ENCODE results near the gene IQSEC1.

IQSEC1 gene

DNA sequence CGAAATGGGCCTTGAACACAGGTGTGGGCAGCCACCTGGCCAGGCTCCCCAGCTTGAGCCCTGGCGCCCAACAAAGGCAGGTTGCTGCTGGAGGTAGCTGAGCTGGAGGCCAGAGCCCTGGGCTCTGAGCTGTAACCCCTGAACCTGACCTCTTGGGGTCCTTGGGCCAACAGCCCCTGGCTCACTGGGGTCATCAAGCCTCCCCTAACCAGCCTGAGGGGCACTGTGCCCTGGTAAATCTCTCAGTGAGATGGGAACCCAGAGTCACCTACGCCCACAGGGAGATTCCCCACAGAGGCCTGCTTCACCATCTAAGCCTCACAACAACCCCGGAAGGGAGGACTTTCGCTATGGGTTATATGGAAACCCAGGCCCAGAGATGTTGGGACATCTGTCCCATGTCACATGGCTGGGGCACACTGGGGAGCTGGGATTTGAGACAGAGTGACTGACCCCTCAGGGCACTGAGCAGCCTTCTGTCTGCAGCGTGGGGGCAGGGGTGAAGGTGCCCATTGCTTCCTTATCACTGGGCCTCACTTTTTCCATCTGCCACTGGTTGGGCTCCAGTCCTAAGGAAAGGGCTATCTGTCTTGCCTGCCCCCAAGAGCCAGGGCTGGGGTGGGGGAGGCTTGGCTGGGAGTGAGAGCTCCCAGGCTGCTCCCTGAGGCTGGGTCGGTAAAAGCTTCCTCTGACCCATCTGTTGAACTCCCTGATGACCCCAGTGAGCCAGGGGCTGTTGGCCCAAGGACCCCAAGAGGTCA lies 59.1 kb downstream of the IQSEC1 start:
- no peak for DNase-seq

DNA sequence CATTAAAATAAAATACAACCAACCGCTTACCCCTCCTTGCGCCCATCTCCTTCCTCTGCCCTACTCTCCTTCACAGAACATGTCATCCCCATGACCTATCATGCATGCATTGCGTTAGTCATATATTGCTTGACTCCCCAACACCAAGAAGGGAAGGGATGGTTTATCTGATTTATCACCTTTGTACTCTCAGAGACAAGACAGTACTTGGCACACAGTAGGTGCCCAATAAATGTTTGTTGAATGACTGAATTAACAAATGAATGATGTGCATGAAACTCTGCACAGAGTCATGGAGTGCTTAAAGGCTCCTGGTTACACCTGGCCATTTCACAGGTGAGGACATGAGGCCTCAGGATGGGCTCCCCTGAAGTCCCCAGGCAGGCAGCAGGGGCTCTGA lies 59.7 kb downstream of the IQSEC1 start:
- DNase-seq = no peak

DNA sequence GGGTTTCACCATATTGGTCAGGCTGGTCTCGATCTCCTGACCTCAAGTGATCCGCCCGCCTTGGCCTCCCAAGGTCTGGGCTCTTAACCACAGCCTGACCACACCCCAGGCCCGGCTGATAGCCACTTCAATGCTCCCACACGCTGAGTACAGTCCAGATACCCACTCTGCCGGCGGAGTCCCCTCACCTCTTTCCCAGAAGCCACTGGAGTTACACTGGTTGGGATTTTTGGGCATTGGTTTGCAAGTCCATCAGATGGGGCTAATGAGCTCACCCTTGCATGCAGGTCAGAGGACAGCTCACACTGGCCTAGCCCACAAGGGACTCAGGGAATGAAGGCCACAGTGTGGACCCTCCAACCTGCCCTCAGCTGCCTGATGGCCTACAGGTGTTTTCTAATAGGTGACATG lies 60.1 kb downstream of the IQSEC1 start:
- DNase-seq = no peak

DNA sequence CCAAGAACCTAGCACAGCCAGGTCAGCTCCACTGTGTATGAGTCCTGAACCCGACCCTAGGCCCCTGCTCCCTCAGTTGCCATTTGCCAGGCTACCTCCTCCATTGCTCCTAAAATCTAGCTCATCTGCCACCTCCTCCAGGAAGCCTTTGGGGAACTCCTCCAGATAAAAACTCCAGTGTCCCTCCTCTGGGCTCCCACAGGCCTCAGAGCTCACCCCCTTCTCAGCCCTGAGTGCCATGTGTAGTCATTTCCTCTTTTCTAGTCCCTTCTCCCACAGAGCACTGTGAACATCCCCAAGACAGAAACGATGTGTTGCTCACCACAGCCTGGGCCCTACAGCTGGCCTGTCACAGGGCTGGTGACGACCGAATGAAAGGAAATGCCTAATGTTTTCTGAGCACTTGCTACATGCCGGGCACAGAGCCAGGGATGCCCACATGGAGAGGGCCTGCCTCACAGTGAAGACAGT lies 61.0 kb downstream of the IQSEC1 start:
- no peak for DNase-seq

DNA sequence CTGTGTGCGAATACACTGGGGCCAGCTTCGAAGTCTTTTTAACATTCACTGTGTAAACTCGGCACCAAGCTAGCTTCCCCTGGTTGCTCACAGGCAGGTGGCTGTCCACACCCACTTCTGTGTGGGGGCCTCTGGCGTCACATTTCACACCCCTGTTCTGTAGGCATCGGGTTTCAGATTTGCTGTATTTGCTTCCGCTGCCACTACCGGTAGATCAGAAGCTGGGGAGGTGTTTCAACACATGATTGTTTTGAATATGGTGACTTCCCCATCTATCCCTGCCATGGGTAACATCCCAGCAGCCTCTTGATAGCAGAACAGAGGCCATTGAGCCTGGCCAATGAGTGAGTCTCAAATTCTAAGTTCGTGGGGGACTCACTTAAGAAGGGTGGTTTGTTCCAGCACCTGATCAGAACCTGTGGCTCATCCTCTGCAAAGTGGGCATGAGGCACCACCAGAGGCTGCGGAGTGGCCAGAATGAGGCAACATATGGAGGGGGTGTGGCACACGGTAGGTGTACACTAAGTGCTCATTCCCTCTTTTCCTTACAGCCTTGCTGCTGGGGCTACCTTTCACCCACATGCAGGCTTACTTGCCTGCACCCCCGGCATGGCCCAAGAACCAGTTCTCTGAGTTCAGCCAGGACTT lies 61.5 kb downstream of the IQSEC1 start:
- no peak for DNase-seq

DNA sequence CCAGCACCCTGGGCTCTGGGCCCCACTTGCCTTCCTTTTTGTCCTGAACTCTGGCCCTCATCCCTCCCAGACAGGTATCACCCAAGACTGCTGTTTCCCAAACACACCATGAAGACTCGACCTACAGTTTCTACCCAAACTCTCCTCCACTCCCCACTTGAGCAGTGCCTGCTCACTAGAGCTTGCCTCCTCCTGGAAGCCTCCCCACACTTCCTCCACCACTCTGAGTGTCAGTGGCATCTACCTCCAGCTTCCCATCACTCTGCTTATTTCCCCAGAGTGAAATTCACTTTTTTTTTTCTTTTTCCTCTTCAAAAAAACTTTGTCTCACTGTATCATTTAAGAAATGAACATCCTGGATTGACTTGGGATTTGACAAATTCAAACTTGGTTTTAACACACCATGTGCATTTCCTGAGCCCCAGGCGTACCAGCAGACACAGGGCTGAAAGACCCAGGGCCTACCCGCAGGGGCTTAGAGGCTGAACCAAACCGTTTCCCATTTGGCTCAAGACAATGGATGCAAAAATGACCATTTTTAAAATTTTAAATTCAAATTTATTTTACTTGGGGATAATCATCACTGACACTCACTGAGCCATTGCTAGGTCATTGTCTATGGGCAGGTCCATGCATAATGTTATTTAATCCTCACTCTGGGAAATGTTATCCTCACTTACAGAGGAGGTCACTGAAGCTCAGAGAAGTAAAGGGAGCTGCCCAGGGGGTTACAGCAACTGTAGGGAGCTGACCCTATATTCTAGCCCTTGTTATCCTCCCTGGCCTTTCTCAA lies 62.3 kb downstream of the IQSEC1 start:
- DNase-seq = no peak

DNA sequence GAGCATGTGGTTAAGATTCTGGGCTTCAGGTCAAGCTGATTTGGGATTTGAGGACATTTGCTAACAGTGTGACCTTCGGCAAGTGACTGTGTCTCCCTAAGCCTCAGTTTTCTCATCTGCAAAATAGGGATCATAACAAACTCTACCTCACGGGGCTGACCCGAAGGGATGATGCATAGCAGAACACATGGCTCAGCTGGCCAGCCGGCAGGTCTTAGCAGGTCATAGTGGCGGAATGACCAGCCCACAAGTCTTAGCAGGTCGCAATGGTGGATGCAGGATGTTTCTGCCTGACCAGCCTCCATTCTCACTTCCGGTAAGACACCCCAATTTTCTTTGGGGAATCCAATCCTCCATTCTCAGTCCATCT lies 63.3 kb downstream of the IQSEC1 start:
- DNase-seq = no peak

DNA sequence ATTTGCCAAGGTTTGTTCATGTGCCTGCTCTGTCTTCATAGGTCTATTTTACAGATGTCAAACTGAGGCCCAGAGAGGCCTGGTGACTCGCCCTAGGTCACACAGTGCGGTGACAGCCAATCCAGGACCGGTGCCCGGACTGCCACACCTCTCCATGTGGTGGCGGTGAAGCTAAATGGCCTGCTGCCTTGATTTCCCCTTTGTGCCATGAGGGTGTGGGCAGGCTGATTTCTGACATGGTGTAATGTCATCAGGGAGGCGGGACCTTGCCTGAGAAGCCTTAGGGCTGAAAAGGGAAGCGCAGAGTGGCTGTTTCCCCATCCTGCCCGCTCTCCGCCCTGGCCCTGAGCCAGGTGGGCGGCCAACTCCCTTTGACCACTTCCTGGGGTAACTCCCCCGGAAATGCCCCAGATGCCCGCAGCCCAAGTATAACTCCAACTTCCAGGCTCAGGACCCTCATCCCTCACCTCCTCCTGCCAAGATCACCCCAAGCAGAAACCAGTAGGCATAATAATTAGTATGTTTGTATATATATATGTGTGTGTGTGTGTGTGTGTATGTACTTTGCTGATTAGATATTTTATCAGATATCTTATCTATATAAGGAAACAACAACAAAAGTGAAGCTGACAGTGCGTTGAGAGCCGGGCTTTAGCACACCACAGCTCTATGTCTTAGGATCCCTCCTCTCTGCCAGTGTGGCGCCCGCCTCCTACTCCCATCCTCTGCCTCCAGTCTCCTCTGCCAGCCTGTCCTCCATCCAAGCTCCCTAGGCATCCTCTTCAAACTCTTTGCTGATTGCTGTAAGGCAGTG lies 63.9 kb downstream of the IQSEC1 start:
- no peak for DNase-seq

DNA sequence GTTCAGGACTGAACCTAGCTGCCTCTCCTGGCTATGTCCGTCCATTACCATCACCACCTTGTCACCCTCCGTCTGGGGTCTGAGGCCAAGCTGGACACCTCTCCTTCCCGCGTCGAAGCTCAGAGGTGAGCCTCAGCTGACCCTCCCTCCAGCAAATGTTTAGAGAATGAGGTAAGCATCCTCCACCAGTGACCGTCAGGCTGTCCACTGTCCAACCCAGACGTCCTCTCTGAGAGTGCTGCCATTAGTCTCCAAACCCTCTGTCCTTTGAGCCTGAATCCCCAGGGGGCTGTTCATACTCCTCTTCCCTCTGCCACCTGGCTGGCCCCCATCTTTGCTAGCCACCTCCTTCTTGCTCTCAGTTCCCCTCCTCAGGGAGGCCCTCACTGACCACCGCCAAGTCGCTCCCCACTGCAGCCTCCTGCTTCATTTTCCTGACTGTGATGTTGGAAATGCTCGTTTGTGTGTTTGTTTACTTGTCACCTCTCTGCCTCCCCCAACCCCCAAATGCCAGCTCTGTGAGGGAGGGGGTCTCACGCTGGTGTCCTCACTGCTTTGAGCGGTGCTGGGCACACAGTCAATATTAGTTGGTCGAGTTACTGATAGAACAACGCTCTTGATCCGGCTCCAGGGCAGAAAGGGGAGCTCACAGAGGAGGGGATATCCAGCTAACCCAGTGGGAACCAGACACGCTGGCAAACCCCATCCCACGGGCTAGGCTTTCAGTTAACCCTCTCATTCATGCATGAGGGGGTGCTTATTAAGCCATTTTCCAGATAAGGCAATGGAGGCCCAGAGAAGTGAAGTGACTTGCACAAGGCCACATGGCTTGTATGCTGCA lies 64.9 kb downstream of the IQSEC1 start:
- DNase-seq = no peak

DNA sequence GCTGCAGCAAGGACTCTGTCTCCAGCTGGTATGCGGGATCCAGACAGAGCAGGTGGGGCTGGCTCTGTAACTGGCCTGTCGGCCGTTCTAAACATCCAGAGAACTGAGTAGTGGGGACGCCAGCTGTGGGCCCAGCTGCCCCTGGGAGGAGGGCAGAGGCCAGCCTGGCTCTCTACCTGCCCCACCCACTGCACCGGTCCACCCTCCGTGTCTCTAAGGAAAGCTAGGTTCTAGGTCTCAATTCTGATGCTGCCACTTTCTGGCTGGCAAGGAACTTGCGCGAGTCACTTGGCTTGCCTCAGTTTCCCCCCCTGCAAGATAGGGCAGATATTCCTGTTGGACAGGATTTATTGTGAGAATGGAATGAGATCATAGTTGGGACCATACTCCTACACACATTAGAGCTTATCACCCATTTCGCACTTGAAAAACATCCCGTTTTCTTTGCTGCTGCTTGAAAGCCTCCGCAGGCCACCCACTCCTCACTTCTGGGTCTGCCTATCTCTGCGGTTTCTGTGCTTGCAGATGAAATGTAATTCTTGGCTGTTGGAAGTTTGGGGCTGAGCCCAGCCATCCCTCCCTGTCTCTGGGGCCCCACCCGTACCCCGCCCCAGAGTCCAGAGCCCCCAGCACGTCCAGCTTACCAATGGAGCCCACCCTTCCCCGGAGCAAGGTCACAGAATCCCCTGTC lies 65.8 kb downstream of the IQSEC1 start:
- no peak for DNase-seq

DNA sequence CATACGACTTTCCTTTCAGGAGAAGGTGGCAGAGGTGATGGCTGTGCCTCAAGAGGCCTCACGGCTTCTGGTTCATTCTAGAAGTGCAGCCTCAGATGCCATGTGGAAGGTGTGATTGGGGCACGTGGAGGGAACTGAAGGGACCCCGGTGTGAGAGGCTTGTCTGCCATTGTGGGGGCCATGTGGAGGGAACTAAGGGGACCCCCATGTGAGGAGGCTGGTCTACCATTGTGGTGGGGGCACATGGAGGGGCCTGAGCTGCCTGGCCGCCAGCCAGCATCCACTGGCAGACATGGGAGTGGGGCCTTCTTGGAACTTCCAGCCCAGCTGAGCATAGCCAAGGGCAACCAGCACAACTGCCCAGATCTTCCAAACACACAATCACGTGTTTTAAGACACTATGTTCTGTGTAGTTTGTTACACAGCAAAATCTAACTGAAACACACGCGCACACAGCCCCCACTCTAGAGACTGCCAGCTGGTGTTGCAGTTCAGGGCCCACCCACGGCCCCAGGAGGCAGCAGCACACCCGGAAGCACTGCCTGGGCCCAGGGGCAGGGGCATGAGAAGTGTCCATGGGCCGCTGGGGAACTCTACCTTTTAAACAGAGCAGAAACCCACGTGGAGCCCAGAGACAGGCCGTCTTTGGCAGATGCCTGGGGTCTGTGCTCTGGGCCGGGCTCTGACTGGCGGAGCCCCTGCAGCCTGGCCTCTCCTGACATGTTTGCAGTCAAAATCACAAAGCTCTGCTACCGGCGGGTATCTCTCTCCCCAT lies 66.8 kb downstream of the IQSEC1 start:
- no peak for DNase-seq

DNA sequence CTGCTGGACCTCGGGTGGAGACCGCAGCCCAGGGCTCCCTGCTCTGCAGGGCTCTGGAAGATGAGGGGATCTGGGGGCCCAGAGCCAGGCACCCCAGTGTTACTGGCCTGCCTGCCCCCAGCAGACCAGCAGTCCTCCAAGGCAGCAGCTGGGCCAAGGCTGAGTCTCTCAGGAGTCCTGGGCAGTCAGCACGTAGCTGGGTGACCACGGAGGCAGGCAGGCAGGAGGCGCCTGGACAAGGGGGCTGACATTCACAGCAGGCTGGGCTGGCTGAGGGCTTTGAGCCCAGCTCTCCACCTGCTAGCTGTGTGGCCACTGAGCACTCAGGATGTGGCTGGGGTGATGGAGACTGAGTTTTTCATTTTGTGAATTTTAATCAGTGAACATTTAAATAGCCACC lies 67.9 kb downstream of the IQSEC1 start:
- no peak for DNase-seq

DNA sequence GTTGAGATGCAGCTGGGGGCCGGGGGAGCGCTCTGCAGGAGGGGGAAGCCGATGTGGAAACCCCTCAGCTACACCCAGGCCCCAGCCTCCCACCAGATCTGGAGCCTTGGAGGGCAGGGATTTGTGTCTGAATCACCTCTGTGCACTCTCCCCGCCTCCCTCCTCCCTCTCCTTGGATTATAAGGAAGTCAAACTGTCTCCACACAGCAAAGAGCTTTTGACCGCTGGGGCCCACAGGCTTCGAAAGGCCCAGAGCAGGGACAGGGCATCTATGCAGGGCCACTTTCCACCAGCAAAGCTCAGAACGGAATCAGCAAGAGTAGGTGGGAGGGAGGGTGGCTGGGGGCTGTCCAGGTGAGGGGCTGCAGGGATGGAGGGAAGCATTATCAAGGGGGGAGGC lies 68.9 kb downstream of the IQSEC1 start:
- no peak for DNase-seq

DNA sequence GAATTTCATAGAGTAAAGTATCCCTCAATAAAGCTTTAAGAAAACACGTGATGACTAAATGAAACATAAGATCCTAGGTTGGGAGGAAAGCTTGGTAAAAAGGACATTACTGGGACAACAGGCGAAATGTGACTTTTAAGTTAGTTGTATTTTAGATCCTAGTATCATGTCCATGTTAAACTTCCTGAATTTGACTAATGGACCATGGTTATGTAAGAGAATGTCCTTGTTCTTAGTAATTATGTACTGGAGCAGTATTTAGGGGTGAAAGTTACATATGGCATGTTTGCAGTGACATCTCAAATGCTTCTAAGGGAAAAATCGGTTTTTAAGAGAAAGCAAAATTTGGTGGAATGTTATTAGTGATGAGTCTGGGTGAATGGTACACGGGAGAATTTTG lies 69.6 kb downstream of the IQSEC1 start:
- no peak for DNase-seq

DNA sequence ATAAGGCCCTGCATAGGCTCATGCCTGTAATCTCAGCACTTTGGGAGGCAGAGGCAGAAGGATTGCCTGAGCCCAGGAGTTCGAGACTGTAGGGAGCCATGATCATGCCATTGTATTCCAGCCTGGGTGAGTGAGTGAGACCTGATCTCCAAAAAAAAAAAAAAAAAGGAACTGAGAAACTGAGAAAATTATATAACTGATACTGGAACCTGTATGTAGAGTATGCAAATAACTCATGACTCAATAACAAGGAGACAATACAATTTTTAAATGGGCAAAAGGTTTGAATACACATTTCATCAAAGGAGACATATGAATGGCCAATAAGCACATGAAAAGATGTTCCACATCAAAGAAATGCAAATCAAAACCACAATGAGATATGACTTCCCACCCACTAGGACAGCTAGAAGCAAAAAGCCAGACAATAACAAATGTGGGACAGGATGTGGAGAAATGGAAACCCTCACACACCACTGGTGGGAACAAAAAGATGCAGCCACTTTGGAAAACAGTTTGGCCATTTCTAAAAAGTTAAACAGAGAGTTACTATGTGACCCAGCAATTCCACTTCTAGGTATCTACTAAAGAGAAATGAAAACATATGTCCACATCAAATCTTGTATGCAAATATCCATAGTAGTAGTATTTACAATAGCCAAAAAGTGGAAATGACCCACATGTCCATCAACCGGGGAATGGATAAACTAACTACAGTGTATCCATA lies 70.7 kb downstream of the IQSEC1 start:
- DNase-seq = no peak

DNA sequence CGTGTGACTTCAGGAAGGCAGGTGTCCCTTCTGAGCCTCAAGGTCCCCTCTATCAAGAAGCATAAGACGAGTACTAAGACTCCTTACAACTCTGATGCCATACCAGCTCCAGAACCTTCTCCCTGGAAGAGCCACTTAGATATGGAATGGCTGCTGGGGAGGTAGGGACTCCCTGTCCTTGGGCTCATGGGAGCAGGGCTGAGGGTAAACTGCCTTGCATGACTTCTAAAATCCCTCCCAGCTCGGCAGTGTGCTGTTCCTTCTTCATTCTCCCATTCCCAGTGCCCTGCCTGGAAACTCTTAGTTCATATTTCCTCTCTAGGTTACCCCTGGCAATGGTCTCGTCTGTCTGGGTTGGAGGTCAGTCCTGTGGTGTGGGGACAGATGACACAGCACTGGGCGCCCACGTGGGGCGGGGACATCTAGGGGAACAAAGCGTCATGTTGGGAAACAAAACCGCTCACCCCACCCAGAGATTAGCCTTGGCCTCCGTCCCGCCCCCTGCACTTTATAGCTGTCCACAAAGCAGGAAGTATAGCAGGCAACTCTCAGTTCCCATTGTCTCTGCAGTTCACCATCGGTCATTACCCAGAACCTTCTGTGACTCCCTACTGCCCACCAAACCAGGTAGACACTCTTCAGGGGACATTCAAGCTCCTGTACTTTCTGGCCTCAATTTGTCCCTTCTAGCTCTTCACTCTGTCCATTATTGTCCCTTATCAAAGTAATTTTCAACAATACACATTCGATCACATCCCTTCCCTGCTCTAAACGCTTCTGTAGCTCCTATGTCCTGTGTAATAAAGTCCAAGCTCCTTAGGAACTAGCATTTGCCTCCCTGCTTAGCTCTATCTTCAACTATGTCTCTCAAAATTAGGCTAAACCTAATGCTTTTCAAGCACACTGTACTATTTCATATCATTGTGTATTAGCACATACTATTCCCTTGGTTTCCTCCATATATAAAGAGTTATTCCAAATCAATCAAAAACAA lies 73.8 kb downstream of the IQSEC1 start:
- DNase-seq = no peak

DNA sequence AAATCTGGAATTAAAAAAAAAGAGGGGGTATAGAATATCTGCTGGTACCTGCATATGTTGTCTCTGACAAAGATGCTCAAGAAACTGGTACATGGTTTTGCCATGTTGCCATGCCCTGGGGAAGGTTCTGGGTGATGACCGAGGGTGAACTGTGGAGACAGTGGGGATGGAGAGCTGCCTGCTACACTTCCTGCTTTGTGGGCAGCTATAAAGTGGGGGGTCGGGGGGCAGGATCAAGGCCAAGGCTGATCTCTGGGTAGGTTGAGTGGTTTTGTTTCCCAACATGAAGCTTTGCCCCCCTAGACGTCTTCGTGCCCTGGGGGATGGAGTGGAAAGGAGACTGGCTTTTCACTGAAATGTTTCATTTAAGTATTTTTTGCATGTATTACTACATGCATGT lies 74.6 kb downstream of the IQSEC1 start:
- DNase-seq = no peak

DNA sequence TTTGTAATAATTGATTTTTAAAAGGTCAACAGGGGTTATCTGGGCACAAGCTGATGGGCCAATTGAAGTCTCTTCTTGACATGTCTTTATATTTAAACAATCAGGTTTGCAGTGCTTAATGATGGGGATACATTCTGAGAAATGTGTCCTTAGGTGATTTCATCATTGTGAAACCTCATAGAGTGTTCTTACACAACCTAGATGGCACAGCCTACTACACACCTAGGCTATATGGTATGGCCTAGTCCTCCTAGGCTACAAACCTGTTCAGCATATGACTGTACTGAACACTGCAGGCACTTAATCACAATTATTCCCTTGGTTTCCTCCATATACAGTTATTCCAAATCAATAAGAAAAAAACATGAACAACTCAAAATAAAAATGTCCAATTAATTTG lies 75.8 kb downstream of the IQSEC1 start:
- DNase-seq = no peak

DNA sequence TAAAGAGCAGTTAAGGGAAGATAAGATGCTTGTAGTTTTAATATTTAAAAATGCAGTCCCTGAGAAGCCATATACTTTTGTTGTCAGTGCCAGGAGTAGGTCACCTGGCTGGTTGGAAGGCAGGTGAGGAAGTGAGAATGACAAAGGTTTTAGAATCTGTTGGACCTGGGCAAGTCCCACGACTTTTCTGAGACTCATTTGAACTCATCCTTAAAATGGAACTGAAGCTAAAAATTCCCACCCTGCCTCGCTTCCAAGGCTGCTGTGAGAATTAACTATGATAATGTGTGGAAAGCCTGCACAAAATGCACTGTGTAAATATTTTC lies 77.1 kb downstream of the IQSEC1 start:
- no peak for DNase-seq

Measured in T1000 (cell line).